Measurements from ENCODE around the gene P2RY2. TPM values are rescaled to one million over a fixed set of nuclear protein-coding genes. Genes with fewer than 3 reads are reported as not detected.

The P2RY2 gene
- polyA plus RNA-seq, 1 of the 3 experiments (the other 2 are of a cell fraction) = 0.12 TPM

- TF ChIP-seq, protein P1, sequence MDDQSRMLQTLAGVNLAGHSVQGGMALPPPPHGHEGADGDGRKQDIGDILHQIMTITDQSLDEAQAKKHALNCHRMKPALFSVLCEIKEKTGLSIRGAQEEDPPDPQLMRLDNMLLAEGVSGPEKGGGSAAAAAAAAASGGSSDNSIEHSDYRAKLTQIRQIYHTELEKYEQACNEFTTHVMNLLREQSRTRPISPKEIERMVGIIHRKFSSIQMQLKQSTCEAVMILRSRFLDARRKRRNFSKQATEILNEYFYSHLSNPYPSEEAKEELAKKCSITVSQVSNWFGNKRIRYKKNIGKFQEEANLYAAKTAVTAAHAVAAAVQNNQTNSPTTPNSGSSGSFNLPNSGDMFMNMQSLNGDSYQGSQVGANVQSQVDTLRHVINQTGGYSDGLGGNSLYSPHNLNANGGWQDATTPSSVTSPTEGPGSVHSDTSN (IDR thresholded peaks at IDR 0.05) = no peak
- TF ChIP-seq TEAD4 (IDR thresholded peaks at IDR 0.05; ENCODE audit: borderline replicate concordance, insufficient read depth) = no peak
Measured at GRCh38 chr11:73275381-73275750, 57.3 kb downstream of the P2RY2 start (continued).

GRCh38 chr11:73277467-73277866 is 59.4 kb downstream of the P2RY2 start:
- Histone ChIP-seq H3K36me3 (replicated peaks in 1 of 2; ENCODE audit: control insufficient read depth in 1 of 2, insufficient read depth in 2 of 2, low read length in 1 of 2) (no peaks in the 10 kb centered on the region), H3K9ac (no peak overlapping the region), H3K9me3 (no peaks in the 10 kb centered on the region), H3K4me1 (ENCODE audit: control insufficient read depth in 1 of 2, insufficient read depth in 2 of 2, low read depth in 1 of 2, low read length in 1 of 2) (peaks cover 0 to 34% of the 10 kb centered on the region in 2 experiments; a peak in 1 of 4 replicates), H3K27ac (ENCODE audit: low read depth in 2 of 2, low read length in 1 of 2) (no peak overlapping the region), H4K20me1 (ENCODE audit: insufficient read depth) (no peaks in the 10 kb centered on the region), H3K9me2 (no peaks in the 10 kb centered on the region), H3F3A (replicated peaks; ENCODE audit: insufficient read depth) (no peaks in the 10 kb centered on the region), H3K79me2 (ENCODE audit: insufficient read depth) (no peaks in the 10 kb centered on the region), H2AFZ (ENCODE audit: low read depth) (no peak overlapping the region), H3K4me3 (ENCODE audit: low read depth in 2 of 2, low read length in 1 of 2) (no peak overlapping the region), H3K4me2 (no peak overlapping the region), H3K27me3 (ENCODE audit: insufficient read depth) (no peaks in the 10 kb centered on the region)
- ChIA-PET CTCF (interaction anchor here (1.3 kb wide), 2 partner anchors 11 to 29 kb away, joined by 4 to 5 read pairs; no protein-coding TSS in a partner anchor), POLR2A (no interaction called here)
- DNase-seq = no peak
- TF ChIP-seq GATA2 (CRISPR knock-in tag; IDR thresholded peaks at IDR 0.05) (no peak), CHD2 (IDR thresholded peaks at IDR 0.05; ENCODE audit: low read length, partially characterized antibody) (no peak), EZH2phosphoT487 (IDR thresholded peaks at IDR 0.05; ENCODE audit: borderline replicate concordance, low read depth) (no peak), FOXJ3 (CRISPR knock-in tag; IDR thresholded peaks at IDR 0.05) (no peak), JUND (IDR thresholded peaks at IDR 0.05) (no peak), FOXM1 (IDR thresholded peaks at IDR 0.05; ENCODE audit: low read depth) (no peak), POLR2AphosphoS5 (IDR thresholded peaks at IDR 0.05; ENCODE audit: low read depth, low read length) (no peak), RFX5 (IDR thresholded peaks at IDR 0.05; ENCODE audit: low read length) (no peak), TCF12 (IDR thresholded peaks at IDR 0.05) (no peak), USF2 (IDR thresholded peaks at IDR 0.05; ENCODE audit: borderline replicate concordance, low read depth, low read length) (no peak), IRF3 (IDR thresholded peaks at IDR 0.05; ENCODE audit: low read depth, low read length) (no peak), RAD21 (IDR thresholded peaks at IDR 0.05; ENCODE audit: low read length) (no peak), RCOR1 (IDR thresholded peaks at IDR 0.05; ENCODE audit: low read length) (no peak), MEF2A (IDR thresholded peaks at IDR 0.05; ENCODE audit: borderline replicate concordance, low read depth) (no peak)
- TF ChIP-seq, protein P2, sequence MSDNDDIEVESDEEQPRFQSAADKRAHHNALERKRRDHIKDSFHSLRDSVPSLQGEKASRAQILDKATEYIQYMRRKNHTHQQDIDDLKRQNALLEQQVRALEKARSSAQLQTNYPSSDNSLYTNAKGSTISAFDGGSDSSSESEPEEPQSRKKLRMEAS (IDR thresholded peaks at IDR 0.05; ENCODE audit: low read depth) = no peak
- TF ChIP-seq, protein P3, sequence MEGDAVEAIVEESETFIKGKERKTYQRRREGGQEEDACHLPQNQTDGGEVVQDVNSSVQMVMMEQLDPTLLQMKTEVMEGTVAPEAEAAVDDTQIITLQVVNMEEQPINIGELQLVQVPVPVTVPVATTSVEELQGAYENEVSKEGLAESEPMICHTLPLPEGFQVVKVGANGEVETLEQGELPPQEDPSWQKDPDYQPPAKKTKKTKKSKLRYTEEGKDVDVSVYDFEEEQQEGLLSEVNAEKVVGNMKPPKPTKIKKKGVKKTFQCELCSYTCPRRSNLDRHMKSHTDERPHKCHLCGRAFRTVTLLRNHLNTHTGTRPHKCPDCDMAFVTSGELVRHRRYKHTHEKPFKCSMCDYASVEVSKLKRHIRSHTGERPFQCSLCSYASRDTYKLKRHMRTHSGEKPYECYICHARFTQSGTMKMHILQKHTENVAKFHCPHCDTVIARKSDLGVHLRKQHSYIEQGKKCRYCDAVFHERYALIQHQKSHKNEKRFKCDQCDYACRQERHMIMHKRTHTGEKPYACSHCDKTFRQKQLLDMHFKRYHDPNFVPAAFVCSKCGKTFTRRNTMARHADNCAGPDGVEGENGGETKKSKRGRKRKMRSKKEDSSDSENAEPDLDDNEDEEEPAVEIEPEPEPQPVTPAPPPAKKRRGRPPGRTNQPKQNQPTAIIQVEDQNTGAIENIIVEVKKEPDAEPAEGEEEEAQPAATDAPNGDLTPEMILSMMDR (IDR thresholded peaks at IDR 0.05) = no peak
- 81% methylated on average over 3 of the region's 3 CpGs for WGBS (ENCODE audit: low lambda C conversion rate)
